GM18520 (cell line): ENCODE measurements around the gene P2RY8.
"Not testable (repeated sequence)": the region's sequence is repeated elsewhere in the genome, so short reads cannot be mapped to it uniquely, and the experiment has no call there.

Experiments
- ATAC-seq: cut with Tn5 transposase; IDR thresholded peaks from one replicate; pipeline ENCODE4 v1.9.1; 2021; ENCODE audit not compliant: unreplicated experiment

Gene P2RY8

DNA sequence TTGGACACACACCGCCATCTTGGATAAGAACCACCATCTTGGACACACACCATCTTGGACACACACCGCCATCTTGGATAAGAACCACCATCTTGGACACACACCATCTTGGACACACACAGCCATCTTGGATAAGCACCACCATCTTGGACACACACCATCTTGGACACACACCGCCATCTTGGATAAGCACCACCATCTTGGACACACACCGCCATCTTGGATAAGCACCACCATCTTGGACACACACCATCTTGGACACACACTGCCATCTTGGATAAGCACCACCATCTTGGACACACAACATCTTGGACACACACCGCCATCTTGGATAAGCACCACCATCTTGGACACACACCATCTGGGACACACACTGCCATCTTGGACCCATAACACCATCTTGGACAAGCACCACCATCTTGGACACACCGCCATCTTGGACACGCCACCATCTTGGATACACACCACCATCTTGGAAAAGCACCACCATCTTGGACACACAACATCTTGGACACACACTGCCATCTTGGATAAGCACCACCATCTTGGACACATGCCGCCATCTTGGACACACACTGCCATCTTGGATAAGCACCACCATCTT lies 88.9 kb downstream of the P2RY8 start:
- not testable (repeated sequence) for ATAC-seq

DNA sequence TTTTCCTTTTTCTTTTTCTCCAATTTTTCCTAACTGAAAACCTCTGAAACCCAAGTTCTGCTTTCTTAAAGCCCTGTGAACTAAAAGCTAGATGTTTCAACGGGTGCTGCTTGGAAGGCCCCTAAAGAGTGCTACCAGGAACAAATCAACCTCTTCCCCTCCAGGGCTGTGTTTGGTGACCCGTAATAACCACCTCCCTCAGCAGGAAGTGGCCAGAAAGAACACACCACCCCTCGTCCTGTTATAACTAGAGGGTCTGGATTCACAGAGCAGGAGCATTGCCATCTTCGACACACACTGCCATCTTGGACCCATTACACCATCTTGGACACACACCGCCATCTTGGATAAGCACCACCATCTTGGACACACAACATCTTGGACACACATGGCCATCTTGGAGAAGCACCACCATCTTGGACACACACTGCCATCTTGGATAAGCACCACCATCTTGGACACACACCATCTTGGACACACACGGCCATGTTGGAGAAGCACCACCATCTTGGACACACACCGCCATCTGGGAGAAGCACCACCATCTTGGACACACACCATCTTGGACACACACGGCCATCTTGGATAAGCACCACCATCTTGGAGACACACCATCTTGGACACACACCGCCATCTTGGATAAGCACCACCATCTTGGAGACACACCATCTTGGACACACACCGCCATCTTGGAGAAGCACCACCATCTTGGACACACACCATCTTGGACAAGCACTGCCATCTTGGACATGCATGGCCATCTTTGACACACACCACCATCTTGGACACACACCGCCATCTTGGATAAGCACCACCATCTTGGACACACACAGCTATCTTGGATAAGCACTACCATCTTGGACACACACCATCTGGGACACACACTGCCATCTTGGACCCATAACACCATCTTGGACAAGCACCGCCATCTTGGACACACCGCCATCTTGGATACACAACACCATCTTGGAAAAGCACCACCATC lies 89.7 kb downstream of the P2RY8 start:
- ATAC-seq: not testable (repeated sequence)

DNA sequence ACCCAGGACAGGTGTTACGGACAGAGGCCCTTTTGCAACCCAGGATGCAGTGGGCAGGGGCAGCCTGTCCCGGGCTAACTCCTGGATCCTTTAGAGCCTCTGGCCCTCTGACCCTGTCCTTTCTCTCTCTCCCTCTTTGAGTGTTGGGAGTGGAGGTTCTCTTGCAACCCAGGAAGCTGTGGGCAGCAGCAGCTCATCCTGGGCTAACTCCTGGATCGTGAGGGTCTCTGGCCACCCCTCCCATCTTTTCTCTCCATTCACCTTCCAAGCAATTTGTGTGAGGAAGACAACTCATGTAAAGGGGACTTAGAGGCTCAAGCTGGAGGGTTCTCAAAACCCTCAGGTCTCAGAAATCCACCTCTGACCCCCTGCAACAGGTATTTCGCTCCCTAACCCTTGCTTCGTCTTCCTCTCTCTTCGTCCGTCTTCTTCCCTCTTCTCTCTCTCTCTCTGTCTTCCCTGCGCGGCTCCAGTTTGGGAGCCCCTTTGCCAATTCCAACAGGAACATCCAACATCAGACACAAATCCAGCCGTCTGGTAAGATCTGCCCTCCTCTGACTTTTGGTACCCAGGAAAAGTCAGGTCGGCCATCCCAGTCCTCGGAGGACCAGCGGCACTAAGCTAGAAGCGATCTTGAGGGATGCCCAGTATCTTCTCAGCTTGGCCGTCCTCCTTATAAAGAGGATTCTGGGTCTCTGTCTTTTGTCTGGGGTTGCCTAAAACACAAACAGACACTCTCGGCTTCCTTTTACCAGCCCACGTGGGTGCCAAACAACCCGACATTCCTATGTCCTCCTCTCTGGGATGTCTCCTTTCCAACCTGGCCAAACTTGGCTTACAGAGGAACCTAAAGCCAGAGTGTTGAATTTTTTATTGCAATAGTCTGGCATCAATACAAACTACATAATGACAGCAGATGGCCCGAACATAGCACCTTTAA lies 92.2 kb downstream of the P2RY8 start:
- no peak for ATAC-seq

DNA sequence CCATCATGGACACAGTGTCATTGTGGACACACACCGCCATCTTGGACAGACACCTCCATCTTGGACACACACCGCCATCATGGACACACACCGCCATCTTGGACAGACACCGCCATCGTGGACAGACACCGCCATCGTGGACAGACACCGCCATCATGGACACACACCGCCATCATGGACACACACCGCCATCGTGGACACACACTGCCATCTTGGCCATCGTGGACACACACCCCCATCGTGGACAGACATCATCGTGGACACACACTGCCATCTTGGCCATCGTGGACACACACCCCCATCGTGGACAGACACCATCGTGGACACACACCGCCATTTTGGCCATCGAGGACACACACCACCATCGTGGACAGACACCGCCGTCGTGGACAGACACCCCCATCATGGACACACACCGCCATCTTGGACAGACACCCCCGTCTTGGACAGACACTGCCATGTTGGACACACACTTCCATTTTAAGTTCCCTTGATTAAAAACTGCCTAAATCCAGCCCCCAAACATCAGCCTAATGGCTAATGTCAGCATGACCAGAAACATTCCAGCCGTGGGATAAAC lies 93.4 kb downstream of the P2RY8 start:
- ATAC-seq: no peak

DNA sequence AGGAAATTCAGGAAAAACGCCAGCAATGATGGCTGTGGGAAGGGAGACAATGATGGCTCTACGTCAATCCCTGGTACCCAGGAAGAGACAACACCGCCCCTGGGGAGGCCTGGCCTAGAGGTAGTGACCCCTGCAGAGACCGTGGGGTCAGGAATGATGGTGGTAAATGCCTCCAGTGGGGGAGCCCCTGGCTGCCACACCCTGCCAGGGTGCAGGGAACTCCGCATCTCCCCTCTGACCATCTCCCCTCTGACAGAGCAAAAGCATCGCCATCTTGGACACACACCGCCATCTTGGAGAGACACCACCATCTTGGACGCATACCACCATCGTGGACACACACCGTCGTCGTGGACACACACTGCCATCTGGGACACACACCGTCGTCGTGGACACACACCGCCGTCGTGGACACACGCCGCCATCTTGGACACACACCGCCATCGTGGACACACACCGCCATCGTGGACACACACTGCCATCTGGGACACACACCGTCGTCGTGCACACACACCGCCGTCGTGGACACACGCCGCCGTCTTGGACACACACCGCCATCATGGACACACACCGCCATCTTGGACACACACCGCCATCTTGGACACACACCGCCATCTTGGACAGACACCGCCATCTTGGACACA lies 94.1 kb downstream of the P2RY8 start:
- no peak for ATAC-seq

DNA sequence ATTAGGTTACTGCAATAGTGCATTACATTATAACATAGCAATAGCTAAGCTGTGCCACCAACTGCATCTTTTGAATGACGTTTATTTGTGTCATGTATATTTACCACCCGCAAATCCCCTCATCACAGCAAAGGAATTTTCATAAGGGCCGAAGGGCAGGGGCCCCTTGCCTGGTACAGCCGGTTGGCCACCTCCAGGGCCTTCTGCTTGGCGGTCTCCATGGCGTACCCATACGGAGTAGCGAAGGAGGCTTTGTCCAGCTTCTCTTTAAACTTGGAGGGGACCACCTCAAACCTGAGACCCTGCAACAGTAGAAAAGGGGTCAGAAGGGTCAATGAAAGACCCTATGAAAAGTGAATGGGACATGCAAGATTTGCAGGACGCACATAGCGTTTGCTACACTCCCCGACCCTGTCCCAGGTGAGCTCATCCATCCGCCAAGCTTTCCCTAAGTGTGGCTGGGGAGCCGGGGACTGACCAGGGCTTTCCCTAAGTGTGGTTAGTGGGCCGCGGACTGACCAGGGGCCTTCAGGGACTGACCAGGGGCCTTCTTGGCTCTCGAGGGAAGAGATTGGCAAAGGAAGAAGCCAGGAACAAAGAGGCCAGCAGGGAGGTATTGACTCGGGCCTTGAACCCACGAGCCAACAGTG lies 94.8 kb downstream of the P2RY8 start:
- ATAC-seq: no peak

DNA sequence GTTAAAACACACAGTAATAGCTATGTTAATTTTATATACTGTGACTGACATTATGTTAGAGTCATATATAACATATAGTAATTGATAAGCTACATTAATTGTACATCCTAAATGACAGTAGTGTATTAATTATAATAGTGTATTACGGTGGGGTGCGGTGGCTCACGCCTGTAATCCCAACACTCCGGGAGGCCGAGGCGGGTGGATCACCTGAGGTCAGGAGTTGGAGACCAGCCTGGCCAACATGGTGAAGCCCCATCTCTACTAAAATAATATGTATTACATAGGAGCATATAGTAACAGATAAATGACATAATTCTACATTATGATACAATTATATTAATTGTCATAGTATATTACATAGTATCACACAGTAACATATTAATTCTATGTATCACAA lies 96.5 kb downstream of the P2RY8 start:
- no peak for ATAC-seq

DNA sequence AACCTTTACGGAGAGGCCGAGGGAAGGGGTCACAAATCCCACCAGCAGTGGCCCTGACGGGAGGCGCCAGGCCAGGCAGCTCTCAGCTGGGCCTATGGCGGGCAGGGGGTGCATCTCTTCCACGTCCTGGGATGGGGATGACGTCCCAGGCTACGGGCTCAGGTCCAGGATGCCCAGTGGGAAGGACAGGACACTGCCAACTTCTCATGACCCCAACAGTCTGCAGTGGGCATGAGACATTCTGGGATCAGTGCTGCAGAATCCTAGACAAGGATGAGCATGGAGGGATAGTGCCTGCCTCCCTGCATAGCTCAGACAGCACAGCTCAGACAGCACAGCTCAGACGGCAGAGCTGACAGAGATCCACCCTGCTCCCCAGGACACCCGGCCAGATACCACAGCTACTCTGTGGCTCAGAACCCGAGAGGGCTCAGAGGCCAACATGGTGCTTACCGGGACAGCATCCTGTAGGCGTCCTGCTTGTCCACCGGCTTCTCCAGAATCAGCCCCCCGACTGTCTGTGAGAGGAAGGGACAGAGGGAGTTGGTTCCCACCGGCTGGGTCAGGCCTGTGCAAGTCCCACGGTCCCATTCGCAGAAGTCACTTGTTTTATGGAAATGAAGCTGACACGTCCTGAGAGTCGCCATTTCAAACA lies 101.6 kb downstream of the P2RY8 start:
- no peak for ATAC-seq

DNA sequence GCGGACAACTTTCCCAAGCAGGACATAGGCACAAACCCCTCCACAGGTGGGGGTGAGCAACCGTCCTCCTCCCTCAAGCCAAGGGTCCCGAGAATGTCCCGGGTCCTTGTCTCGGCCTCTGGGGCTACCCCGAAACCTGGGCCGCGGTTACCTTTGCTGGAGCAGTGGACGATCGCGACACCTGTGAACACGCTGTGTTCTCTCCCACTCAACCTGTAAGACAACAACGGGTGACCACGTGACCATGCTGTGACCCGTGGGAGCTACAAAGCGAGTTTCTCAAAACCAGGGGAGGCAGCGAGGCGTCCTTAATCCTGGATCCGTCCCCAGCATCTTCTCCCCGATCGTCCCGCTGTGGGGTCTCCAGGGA lies 102.1 kb downstream of the P2RY8 start:
- no peak for ATAC-seq

DNA sequence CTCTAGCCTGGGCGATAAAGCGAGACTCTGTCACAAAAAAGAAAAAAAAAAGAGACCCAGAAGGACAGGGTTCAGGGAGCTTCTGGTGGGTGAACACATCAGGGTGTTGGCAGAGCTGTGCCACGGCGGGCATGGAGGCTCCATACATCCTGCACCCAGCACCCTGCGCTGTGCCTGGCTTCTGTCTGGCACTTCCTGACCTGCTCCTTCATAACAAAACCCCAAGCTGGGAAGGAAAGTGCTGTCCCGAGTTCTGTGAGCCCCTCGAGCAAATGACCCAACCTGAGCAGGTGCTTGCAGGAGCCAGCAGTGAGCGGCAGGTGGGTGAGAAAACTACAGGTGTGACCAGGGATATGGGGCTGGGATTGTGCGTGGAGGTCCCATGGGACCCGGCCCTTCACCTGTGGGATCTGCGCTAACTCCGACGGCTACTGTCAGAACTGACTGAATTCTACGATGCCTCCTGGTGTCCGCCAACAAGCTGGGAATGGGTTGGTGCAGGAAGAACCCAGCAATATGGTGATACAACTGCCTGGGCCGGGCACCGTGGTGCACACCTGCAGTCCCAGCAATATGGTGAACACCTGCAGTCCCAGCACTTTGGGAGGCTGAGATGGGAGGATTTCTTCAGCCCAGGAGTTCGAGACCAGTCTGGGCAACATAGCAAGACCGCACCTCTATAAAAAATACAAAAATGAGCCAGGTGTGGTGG lies 103.2 kb downstream of the P2RY8 start:
- ATAC-seq: no peak

DNA sequence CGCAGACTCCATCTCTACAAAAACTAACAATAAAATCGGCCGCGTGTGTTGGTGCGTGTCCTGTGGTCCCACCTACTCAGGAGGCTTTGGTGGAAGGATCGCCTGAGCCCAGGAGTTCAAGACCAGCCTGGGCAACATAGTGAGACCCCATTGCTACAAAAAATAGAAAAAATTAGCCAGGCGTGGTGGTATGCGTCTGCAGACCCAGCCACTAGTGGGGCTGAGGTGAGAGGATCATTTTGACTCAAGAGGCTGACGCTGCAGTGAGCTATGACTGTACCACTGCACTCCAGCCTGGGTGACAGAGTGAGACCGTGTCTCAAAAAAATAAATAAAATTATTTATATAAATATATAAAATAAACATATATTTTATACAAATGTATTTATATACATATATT lies 106.5 kb downstream of the P2RY8 start:
- ATAC-seq: no peak

DNA sequence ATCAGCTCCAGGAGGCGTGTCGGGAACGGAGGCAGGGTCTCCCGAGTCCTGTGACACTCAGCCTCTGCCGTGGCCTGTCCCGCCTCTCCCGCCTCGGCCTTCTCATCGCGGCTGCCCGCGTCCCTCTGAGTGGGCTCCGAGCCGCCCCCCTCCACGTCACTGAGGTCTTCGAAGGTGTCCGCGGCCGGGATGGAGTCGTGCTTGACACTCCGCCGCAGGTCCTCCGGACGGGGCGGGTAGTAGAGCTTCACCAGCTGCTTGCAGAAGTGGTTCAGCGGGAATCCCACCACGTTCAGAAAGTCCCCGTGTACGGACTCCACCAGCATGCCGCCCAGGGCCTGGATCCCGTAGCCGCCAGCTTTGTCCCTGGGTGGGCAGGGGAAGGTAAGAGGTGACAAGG lies 109.2 kb downstream of the P2RY8 start:
- ATAC-seq: no peak

DNA sequence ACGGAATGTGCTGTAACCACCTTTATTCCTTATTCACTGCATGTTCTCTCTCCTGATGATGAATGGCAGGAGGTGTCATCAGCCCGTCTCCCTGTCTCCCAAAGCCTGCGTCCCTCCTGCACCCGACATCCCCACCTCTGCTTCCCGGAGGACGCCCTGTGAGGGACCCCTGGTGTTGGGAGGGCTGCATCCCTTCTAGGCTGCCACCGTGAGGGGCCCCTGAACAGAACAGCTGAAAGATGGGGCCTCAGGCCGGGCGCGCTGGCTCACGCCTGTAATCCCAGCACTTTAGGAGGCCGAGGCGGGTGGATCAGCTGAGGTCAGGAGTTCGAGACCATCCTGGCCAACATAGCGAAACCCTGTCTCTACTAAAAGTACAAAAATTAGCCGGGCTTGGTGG lies 110.7 kb downstream of the P2RY8 start:
- ATAC-seq: not testable (repeated sequence)

DNA sequence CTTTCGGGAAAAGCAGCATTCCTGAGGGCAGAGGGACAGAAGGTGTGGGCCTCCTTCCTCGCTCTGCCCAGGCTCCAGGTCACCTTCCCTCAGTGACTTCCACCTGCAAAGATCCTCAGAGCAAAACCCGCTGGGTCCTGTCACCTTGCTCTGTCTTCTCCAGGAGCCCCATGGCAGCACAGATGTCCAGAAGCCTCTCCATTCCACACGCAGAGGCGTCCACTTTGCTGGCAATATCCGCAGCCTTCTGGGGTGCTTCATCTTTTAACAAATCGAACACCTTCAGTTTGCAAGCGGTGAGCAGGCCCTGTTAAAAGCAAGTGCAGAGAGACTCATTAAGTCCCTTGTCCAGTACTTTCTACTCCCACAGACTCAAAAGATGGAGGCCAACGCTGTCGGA lies 111.6 kb downstream of the P2RY8 start:
- ATAC-seq: no peak

DNA sequence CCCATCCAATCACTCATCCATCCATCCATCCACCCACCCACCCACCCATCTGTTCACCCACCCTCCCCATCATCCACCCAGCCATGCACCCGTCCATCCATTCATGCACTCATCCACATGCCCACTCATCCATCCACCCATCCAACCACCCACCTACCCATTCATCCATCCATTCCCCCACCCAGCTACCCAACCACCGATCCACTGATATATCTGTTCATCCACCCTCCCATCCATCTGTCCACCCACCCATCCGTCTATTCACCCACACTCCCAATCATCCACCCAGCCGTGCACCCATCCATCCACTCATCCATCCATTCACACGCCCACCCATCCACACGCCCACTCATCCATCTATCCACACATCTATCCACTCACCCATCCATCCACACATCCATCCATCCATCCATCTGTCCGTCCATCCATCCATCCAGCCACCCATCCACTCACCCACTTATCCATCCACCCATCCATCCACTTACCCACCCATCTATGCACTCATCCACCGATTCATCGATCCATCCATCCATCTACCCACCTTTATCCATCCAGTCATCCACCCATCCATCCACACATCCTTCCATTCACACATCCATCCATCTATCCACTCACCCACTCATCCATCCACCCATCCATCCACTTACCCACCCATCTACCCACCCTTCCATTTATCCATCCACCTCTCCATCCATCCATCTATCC lies 112.7 kb downstream of the P2RY8 start:
- ATAC-seq: no peak

DNA sequence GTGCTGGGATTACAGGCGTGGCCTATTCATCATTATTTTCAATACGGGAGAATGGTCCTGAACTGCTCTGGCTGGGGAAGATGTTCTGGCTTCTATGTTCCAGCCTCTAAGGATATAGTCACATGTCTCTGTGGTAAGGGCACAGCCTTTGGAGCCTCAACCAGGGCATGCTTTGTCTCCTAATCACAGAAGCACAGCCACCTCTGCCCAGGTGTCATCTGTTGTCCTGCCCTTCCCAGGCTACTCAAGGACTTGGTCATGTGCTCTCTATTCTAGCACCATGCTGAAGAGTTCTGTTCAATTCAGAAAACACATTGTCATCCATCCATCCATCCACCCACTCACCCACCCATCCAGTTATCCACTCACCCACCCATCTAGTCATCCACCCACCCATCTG lies 113.8 kb downstream of the P2RY8 start:
- no peak for ATAC-seq

DNA sequence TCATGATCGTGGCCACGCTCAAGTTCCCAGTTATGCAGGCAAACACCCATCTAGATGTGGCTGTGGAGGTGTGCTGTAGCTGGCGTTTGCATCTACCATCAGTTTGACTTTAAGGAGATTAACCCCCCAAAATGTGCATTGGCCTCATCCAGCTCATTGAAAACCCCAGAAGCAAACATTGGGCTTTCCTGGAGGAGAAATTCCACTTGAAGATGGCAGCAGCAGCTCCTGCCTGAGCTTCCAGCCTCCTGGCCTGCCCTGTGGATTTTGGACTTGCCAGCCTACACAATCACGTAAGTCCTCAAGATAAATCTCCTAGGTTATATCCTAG lies 114.9 kb downstream of the P2RY8 start:
- ATAC-seq: no peak

DNA sequence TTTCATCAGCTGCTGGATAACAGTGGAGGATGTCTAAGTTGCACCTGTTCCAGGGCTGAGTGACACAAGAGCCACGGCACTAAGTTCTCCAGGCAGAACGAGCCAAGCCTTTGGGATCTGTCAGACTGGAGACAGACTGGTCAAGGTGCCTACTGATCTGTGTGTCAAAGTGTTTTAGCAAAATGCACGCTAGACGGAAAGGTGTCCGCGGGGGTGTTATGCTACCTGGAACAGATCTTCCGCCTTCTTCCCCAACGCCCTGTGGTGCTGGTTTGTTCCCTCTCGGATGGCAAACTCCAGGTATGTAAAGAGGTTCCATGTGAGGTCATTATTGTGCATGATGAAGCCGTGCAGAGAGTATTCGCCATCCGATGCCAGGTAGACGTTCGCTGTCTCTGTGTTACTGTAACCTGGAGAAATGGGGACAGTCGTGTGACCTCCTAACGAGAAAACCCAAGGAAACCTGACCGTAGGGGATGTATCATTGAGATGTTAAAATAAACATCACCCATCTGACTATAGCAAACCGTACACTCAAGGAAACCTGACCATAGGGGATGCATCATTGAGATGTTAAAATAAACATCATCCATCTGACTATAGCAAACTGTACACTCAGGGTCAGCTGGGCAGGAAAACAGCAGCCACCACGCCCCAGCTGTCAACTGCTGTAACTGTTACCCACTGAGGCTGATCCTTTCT lies 115.4 kb downstream of the P2RY8 start:
- no peak for ATAC-seq
